ENCODE measurements around the gene SRM. TPM values are rescaled to one million over a fixed set of nuclear protein-coding genes. Genes with fewer than 3 reads are reported as not detected.

The SRM gene
- polyA plus RNA-seq, 1 donor from 2014 or later: 22.9 TPM

DNA sequence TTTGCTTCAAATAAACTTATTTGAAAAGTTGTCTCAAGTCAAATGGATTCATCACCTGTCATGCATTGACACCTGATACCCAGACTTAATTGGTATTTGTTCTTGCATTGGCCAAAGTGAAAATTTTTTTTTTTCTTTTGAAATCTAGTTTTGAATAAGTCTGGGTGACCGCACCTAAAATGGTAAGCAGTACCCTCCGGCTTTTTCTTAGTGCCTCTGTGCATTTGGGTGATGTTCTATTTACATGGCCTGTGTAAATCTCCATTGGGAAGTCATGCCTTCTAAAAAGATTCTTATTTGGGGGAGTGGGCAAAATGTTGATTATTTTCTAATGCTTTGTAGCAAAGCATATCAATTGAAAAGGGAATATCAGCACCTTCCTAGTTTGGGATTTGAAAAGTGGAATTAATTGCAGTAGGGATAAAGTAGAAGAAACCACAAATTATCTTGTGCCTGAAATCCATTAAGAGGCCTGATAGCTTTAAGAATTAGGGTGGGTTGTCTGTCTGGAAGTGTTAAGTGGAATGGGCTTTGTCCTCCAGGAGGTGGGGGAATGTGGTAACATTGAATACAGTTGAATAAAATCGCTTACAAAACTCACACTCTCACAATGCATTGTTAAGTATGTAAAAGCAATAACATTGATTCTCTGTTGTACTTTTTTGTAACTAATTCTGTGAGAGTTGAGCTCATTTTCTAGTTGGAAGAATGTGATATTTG is 35.5 kb downstream of the SRM start:
- Histone ChIP-seq H2AFZ (ENCODE audit: low read depth, low read length) (no peak overlapping the region), H3K9me3 (ENCODE audit: low read length) (no peaks in the 10 kb centered on the region), H3F3A (ENCODE audit: insufficient read depth, low read length, poor library complexity, severe bottlenecking) (no peaks in the 10 kb centered on the region), H3K27ac (ENCODE audit: low read length) (no peak overlapping the region), H3K79me2 (replicated peaks; ENCODE audit: insufficient read depth, low read length) (no peaks in the 10 kb centered on the region), H4K20me1 (ENCODE audit: insufficient read depth) (peaks cover 5% of the 10 kb centered on the region), H3K9ac (ENCODE audit: low read length) (no peak overlapping the region), H3K27me3 (ENCODE audit: insufficient read depth, low read depth, low read length) (no peaks in the 10 kb centered on the region), H3K4me3 (ENCODE audit: low read length) (no peak overlapping the region), H3K9me2 (ENCODE audit: insufficient read depth, low read length) (no peaks in the 10 kb centered on the region), H3K4me2 (ENCODE audit: low read length) (no peak overlapping the region), H3K36me3 (ENCODE audit: insufficient read depth, low read length) (peaks cover 14% of the 10 kb centered on the region)
- TF ChIP-seq TAF1 (IDR thresholded peaks at IDR 0.05; ENCODE audit: low read depth) (no peak), MXI1 (conservative IDR thresholded peaks at IDR 0.05; ENCODE audit: poor library complexity, severe bottlenecking) (no peak), EZH2 (IDR thresholded peaks at IDR 0.05; ENCODE audit: borderline replicate concordance, insufficient read depth, low read length, poor library complexity, severe bottlenecking) (no peak), RAD21 (conservative IDR thresholded peaks at IDR 0.05) (no peak), EP300 (conservative IDR thresholded peaks at IDR 0.05; ENCODE audit: poor library complexity, severe bottlenecking) (no peak), POLR2AphosphoS5 (IDR thresholded peaks at IDR 0.05) (no peak), SMC3 (conservative IDR thresholded peaks at IDR 0.05; ENCODE audit: poor library complexity) (no peak)
- TF ChIP-seq, protein P1, sequence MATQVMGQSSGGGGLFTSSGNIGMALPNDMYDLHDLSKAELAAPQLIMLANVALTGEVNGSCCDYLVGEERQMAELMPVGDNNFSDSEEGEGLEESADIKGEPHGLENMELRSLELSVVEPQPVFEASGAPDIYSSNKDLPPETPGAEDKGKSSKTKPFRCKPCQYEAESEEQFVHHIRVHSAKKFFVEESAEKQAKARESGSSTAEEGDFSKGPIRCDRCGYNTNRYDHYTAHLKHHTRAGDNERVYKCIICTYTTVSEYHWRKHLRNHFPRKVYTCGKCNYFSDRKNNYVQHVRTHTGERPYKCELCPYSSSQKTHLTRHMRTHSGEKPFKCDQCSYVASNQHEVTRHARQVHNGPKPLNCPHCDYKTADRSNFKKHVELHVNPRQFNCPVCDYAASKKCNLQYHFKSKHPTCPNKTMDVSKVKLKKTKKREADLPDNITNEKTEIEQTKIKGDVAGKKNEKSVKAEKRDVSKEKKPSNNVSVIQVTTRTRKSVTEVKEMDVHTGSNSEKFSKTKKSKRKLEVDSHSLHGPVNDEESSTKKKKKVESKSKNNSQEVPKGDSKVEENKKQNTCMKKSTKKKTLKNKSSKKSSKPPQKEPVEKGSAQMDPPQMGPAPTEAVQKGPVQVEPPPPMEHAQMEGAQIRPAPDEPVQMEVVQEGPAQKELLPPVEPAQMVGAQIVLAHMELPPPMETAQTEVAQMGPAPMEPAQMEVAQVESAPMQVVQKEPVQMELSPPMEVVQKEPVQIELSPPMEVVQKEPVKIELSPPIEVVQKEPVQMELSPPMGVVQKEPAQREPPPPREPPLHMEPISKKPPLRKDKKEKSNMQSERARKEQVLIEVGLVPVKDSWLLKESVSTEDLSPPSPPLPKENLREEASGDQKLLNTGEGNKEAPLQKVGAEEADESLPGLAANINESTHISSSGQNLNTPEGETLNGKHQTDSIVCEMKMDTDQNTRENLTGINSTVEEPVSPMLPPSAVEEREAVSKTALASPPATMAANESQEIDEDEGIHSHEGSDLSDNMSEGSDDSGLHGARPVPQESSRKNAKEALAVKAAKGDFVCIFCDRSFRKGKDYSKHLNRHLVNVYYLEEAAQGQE (IDR thresholded peaks at IDR 0.05; ENCODE audit: borderline replicate concordance): no peak
- TF ChIP-seq, protein P2, sequence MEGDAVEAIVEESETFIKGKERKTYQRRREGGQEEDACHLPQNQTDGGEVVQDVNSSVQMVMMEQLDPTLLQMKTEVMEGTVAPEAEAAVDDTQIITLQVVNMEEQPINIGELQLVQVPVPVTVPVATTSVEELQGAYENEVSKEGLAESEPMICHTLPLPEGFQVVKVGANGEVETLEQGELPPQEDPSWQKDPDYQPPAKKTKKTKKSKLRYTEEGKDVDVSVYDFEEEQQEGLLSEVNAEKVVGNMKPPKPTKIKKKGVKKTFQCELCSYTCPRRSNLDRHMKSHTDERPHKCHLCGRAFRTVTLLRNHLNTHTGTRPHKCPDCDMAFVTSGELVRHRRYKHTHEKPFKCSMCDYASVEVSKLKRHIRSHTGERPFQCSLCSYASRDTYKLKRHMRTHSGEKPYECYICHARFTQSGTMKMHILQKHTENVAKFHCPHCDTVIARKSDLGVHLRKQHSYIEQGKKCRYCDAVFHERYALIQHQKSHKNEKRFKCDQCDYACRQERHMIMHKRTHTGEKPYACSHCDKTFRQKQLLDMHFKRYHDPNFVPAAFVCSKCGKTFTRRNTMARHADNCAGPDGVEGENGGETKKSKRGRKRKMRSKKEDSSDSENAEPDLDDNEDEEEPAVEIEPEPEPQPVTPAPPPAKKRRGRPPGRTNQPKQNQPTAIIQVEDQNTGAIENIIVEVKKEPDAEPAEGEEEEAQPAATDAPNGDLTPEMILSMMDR (IDR thresholded peaks at IDR 0.05; ENCODE audit: poor library complexity, severe bottlenecking): no peak

DNA sequence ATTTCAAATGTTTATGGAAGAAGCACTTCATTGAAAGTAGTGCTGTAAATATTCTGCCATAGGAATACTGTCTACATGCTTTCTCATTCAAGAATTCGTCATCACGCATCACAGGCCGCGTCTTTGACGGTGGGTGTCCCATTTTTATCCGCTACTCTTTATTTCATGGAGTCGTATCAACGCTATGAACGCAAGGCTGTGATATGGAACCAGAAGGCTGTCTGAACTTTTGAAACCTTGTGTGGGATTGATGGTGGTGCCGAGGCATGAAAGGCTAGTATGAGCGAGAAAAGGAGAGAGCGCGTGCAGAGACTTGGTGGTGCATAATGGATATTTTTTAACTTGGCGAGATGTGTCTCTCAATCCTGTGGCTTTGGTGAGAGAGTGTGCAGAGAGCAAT is 36.6 kb downstream of the SRM start:
- Histone ChIP-seq H3K9me2 (ENCODE audit: insufficient read depth, low read length) (no peaks in the 10 kb centered on the region), H3K27me3 (ENCODE audit: insufficient read depth, low read depth, low read length) (no peaks in the 10 kb centered on the region), H4K20me1 (ENCODE audit: insufficient read depth) (peaks cover 8% of the 10 kb centered on the region), H3K79me2 (replicated peaks; ENCODE audit: insufficient read depth, low read length) (peaks cover 3% of the 10 kb centered on the region), H2AFZ (ENCODE audit: low read depth, low read length) (no peak overlapping the region), H3K27ac (ENCODE audit: low read length) (no peak overlapping the region), H3K4me2 (ENCODE audit: low read length) (no peak overlapping the region), H3F3A (ENCODE audit: insufficient read depth, low read length, poor library complexity, severe bottlenecking) (no peaks in the 10 kb centered on the region), H3K9me3 (ENCODE audit: low read length) (no peaks in the 10 kb centered on the region), H3K4me3 (ENCODE audit: low read length) (no peak overlapping the region), H3K36me3 (ENCODE audit: insufficient read depth, low read length) (peaks cover 14% of the 10 kb centered on the region), H3K9ac (ENCODE audit: low read length) (no peak overlapping the region)
- TF ChIP-seq SMC3 (conservative IDR thresholded peaks at IDR 0.05; ENCODE audit: poor library complexity): no peak
- TF ChIP-seq POLR2AphosphoS5 (IDR thresholded peaks at IDR 0.05): no peak
- TF ChIP-seq MXI1 (conservative IDR thresholded peaks at IDR 0.05; ENCODE audit: poor library complexity, severe bottlenecking): no peak
- no peak for TF ChIP-seq TAF1 (IDR thresholded peaks at IDR 0.05; ENCODE audit: low read depth)
- TF ChIP-seq, protein P1 (IDR thresholded peaks at IDR 0.05; ENCODE audit: borderline replicate concordance): no peak
- TF ChIP-seq RAD21 (conservative IDR thresholded peaks at IDR 0.05): no peak
- no peak for TF ChIP-seq EP300 (conservative IDR thresholded peaks at IDR 0.05; ENCODE audit: poor library complexity, severe bottlenecking)
- TF ChIP-seq, protein P2 (IDR thresholded peaks at IDR 0.05; ENCODE audit: poor library complexity, severe bottlenecking): no peak
- no peak for TF ChIP-seq EZH2 (IDR thresholded peaks at IDR 0.05; ENCODE audit: borderline replicate concordance, insufficient read depth, low read length, poor library complexity, severe bottlenecking)

All from neural cell (in vitro differentiated cells).